Ovary (tissue), 3 donors: ENCODE measurements around the gene MCM7.

Experiments used
- EP300 ChIP-seq: sonication (generic); formaldehyde crosslinking; IDR thresholded peaks from one replicate; pipeline ENCODE4 v1.6.1; 2017; ENCODE audit warnings: antibody characterized with exemption
- POLR2A ChIP-seq: fragments of 450-650 bp; IDR thresholded peaks from one replicate; pipeline ENCODE4 v1.6.1; 2017; ENCODE audit warnings: antibody characterized with exemption, mild to moderate bottlenecking, moderate library complexity
- TF ChIP-seq, protein P1 (sequence below), 3 donors: fragments of 450-650 bp in 2 of 3; fragments of 200-600 bp in 1 of 3; IDR thresholded peaks; one replicate each; pipeline versions ENCODE4 v1.5.1 to v1.8.0; 2016 to 2022; ENCODE audit warnings: antibody characterized with exemption in 3 of 3, mild to moderate bottlenecking in 1 of 3
- donor health status: DM: no; HTN: no; CAD: no.

DNA sequence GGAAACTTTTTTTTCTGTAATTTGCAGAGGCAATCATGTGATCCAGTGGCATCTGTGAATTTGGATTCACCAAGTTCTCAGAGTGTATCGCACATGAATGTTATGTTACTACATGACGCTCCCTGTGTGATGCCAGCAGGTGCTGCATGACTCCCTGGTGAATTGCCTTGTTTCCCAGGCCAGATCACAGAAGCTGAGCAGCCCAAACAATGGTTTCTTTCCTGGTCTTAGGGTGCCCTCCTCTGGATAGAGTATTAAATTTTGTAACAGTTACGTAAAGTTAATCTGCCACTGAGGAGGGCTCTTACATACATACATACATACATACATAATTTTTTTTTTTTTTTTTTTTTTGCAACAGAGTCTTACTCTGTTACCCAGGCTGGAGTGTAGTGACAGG is 48.0 kb downstream of the MCM7 start:
- no peak for TF ChIP-seq POLR2A
- TF ChIP-seq, protein P1, sequence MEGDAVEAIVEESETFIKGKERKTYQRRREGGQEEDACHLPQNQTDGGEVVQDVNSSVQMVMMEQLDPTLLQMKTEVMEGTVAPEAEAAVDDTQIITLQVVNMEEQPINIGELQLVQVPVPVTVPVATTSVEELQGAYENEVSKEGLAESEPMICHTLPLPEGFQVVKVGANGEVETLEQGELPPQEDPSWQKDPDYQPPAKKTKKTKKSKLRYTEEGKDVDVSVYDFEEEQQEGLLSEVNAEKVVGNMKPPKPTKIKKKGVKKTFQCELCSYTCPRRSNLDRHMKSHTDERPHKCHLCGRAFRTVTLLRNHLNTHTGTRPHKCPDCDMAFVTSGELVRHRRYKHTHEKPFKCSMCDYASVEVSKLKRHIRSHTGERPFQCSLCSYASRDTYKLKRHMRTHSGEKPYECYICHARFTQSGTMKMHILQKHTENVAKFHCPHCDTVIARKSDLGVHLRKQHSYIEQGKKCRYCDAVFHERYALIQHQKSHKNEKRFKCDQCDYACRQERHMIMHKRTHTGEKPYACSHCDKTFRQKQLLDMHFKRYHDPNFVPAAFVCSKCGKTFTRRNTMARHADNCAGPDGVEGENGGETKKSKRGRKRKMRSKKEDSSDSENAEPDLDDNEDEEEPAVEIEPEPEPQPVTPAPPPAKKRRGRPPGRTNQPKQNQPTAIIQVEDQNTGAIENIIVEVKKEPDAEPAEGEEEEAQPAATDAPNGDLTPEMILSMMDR (IDR thresholded peaks at IDR 0.05) = no peak
- no peak for TF ChIP-seq EP300
